ENCODE data around the gene IDH3B. TPM values are rescaled to one million over a fixed set of nuclear protein-coding genes. Genes with fewer than 3 reads are reported as not detected.

The IDH3B gene
- total RNA-seq, 1 donor from 2014 or later, result 93.1 TPM

DNA sequence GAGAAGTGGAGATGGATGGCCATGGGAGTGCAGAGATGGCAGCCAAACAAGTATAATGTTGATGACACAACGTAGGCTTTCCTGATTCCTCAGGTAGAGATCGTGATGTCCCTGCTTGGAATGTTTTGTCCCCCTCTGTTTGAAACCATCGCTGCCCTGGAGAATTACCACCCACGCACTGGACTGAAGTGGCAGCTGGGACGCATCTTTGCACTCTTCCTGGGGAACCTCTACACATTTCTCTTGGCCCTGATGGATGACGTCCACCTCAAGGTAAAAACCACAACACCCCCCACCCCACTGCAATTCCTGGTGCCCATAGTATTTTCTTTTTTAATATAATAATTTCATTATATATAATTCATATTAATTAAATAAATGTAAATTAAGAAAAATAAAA lies 53.7 kb downstream of the IDH3B start:
- Mint-ChIP-seq H3K4me1 (no peaks in the 10 kb centered on the region), H3K4me3 (no peak overlapping the region), H3K36me3 (peaks cover 3% of the 10 kb centered on the region), H3K9me3 (peaks cover 12% of the 10 kb centered on the region), H3K27ac (no peak overlapping the region), H3K27me3 (ENCODE audit: low read depth) (peaks cover 41% of the 10 kb centered on the region)
- TF ChIP-seq CTCF (IDR thresholded peaks at IDR 0.05; ENCODE audit: unreplicated experiment), result no peak
- no peak for DNase-seq (ENCODE audit: low spot score in 2 of 2, unreplicated experiment in 2 of 2)

Small RNA genes lying within 50 kb of the gene (microRNA-seq; reads per million reads assigned to microRNA genes)
- 24.6 reads per million, percentile 47 among the genes with 10 or more reads in this experiment for gene MIR1292

Other genes starting within 250 kb of the IDH3B start
- 144 to 155 TPM (median 146 TPM) in 3 replicates for gene SNRPB, start 193.4 kb downstream of the IDH3B start, total RNA-seq
- 12.0 to 17.3 TPM (median 14.4 TPM) in 3 replicates for gene ZNF343, start 155.3 kb downstream of the IDH3B start, total RNA-seq
- 0.07 to 0.11 TPM (median 0.09 TPM) in 3 replicates for gene TMC2, start 127.6 kb downstream of the IDH3B start, total RNA-seq
- gene NOP56, start 11.6 kb downstream of the IDH3B start, total RNA-seq, result 258 to 275 TPM (median 267 TPM) in 3 replicates
- 65.5 to 78.8 TPM (median 66.4 TPM) in 3 replicates for gene EBF4, start 28.6 kb upstream of the IDH3B start, total RNA-seq
- 152 to 160 TPM (median 155 TPM) in 3 replicates for gene CPXM1, start 136.4 kb upstream of the IDH3B start, total RNA-seq
- not detected in 3 replicates for gene C20orf141, start 150.8 kb upstream of the IDH3B start, total RNA-seq
- not detected in 3 replicates for gene TMEM239, start 152.1 kb upstream of the IDH3B start, total RNA-seq
- gene PCED1A, start 176.4 kb upstream of the IDH3B start, total RNA-seq, result 108 to 113 TPM (median 108 TPM) in 3 replicates
- gene VPS16, start 176.5 kb upstream of the IDH3B start, total RNA-seq, result 46.0 to 51.6 TPM (median 47.7 TPM) in 3 replicates
- 62.5 to 67.0 TPM (median 65.2 TPM) in 3 replicates for gene PTPRA, start 209.3 kb upstream of the IDH3B start, total RNA-seq